ENCODE results near the gene EML4. TPM values are rescaled to one million over a fixed set of nuclear protein-coding genes. Genes with fewer than 3 reads are reported as not detected.
A peak's percentile ranks its signal among the peaks of the same experiment; 100 is the strongest.
"Not testable (repeated sequence)": the region's sequence is repeated elsewhere in the genome, so short reads cannot be mapped to it uniquely, and the experiment has no call there.

Gene EML4
- total RNA-seq, 3 donors from 2014 or later (not counting 1 experiment from before 2014, with no cell fraction given), result 88.4 to 136 (median 91.5) TPM

DNA sequence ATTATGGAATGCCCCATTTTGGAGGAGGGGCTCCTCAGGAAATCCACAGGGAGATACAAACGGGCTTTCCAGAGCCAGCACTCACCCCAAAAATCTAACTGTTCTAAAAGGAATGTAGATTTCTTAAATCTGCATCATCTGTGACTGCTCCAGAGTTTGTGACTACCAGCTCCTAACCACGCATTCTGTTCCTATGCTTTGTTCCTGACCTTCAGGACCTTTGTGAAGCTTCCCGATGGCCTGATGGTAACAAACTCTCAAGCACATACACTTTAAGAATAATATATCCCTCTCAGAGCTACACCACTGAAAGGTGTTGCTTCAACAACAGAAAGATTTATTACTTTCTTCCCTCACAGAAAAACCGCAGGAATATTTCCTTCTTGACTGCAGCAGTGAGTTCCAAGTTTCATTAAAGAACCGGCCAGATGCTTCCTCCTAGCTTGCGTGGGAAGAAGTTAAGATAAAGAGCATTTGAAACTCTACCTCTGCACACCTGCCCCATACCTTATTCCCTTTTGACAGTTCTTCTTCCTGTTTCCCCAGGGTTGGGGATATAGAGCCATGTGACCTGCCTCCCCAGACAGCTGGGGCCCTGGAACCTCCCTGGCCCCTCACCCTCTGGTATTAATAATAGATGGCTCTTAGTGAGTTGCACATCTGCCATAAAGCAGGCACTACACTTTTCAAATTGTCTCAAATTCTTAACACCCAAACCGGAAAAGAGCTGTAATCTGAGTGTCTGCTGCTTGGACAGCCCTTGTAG, 40.2 kb upstream of the EML4 start:
- Mint-ChIP-seq H3K27me3 (ENCODE audit: low read depth in 2 of 2) (no peaks in the 10 kb centered on the region), H3K4me3 (peak overlapping the region; percentile 68), H3K36me3 (no peaks in the 10 kb centered on the region), H3K4me1 (peaks cover 62 to 63% of the 10 kb centered on the region in 2 donors), H3K27ac (peak overlapping the region; percentile 74 to 87), H3K9me3 (no peaks in the 10 kb centered on the region)
- peaks cover 80% of the 10 kb centered on the region for H3K4me1 ChIP-seq (ENCODE audit: control insufficient read depth, insufficient read depth, low read length)
- no peak overlapping the region for H3K4me3 ChIP-seq (ENCODE audit: low read length)
- no peaks in the 10 kb centered on the region for H3K27me3 ChIP-seq (ENCODE audit: control insufficient read depth, insufficient read depth, low read length)
- WGBS (ENCODE audit: insufficient coverage), result 38% methylated on average over 7 of the region's 7 CpGs
- DNase-seq (peak in 1 of 2 donors; percentile 39), ATAC-seq (no peak)
- TF ChIP-seq, protein P1, sequence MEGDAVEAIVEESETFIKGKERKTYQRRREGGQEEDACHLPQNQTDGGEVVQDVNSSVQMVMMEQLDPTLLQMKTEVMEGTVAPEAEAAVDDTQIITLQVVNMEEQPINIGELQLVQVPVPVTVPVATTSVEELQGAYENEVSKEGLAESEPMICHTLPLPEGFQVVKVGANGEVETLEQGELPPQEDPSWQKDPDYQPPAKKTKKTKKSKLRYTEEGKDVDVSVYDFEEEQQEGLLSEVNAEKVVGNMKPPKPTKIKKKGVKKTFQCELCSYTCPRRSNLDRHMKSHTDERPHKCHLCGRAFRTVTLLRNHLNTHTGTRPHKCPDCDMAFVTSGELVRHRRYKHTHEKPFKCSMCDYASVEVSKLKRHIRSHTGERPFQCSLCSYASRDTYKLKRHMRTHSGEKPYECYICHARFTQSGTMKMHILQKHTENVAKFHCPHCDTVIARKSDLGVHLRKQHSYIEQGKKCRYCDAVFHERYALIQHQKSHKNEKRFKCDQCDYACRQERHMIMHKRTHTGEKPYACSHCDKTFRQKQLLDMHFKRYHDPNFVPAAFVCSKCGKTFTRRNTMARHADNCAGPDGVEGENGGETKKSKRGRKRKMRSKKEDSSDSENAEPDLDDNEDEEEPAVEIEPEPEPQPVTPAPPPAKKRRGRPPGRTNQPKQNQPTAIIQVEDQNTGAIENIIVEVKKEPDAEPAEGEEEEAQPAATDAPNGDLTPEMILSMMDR (IDR thresholded peaks at IDR 0.05), result no peak
- no peaks in the 10 kb centered on the region for H3K9me3 ChIP-seq (ENCODE audit: control insufficient read depth, insufficient read depth, low read length)
- intact Hi-C loops (cut with micrococcal nuclease), result no loop called here
- H3K27ac ChIP-seq (ENCODE audit: low read length), result peak overlapping the region; percentile 45
- H3K36me3 ChIP-seq (ENCODE audit: control insufficient read depth, insufficient read depth, low read length), result no peaks in the 10 kb centered on the region

DNA sequence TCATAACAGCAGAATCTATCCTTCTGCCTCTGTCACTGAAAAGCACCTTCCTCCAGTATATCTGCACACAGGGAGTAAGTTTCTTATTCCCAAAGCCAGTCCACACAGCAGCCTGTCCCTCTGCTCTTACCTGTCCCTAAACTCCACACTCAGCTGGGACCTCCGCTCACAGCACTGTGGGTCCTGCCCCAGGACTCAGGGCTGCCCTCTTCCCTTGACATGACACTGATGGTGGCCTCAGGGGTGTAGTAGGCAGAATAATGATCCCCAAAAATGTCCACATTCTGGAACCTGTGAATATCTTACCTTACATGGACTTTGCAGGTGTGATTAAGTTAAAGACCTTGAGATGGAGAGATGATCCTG, 39.7 kb upstream of the EML4 start:
- DNase-seq, result no peak
- no peak for ATAC-seq
- TF ChIP-seq, protein P1 (IDR thresholded peaks at IDR 0.05), result no peak
- Histone ChIP-seq H3K4me3 (ENCODE audit: low read length) (no peak overlapping the region), H3K27ac (ENCODE audit: low read length) (peak overlapping the region; percentile 45), H3K36me3 (ENCODE audit: control insufficient read depth, insufficient read depth, low read length) (no peaks in the 10 kb centered on the region), H3K4me1 (ENCODE audit: control insufficient read depth, insufficient read depth, low read length) (peaks cover 84% of the 10 kb centered on the region), H3K27me3 (ENCODE audit: control insufficient read depth, insufficient read depth, low read length) (no peaks in the 10 kb centered on the region), H3K9me3 (ENCODE audit: control insufficient read depth, insufficient read depth, low read length) (no peaks in the 10 kb centered on the region)
- Mint-ChIP-seq H3K27me3 (ENCODE audit: low read depth in 2 of 2) (no peaks in the 10 kb centered on the region), H3K4me3 (peak overlapping the region; percentile 68), H3K9me3 (no peaks in the 10 kb centered on the region), H3K4me1 (peaks cover 59 to 61% of the 10 kb centered on the region in 2 donors), H3K27ac (peak overlapping the region; percentile 74 to 87), H3K36me3 (no peaks in the 10 kb centered on the region)
- intact Hi-C loops (cut with micrococcal nuclease), result no loop called here
- WGBS (ENCODE audit: insufficient coverage), result 100% methylated on average over 1 of the region's 1 CpG

DNA sequence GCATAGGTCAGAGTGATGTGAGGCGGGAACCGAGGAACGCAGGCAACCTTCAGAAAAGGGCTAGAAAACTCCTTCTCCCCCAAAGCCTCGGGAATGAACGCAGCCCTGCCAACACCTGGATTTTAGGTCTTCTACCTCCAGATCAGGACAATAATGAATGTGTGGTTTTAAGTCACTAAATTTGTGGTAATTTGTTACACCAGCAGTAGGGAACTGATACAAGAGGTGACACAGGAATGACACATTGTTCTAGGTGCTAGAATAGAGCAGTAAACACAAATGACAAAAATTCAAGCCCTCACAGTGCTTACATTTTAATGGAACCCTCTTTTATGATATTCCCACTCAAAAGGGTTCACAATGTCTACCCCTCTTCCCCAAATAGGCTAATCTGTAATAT, 39.2 kb upstream of the EML4 start:
- DNase-seq (no peak), ATAC-seq (no peak)
- Mint-ChIP-seq H3K4me3 (no peak overlapping the region), H3K9me3 (no peaks in the 10 kb centered on the region), H3K36me3 (no peaks in the 10 kb centered on the region), H3K27me3 (ENCODE audit: low read depth in 2 of 2) (no peaks in the 10 kb centered on the region), H3K27ac (peak overlapping the region; percentile 74 to 87), H3K4me1 (peaks cover 59 to 61% of the 10 kb centered on the region in 2 donors)
- Histone ChIP-seq H3K36me3 (ENCODE audit: control insufficient read depth, insufficient read depth, low read length) (no peaks in the 10 kb centered on the region), H3K27me3 (ENCODE audit: control insufficient read depth, insufficient read depth, low read length) (no peaks in the 10 kb centered on the region), H3K9me3 (ENCODE audit: control insufficient read depth, insufficient read depth, low read length) (no peaks in the 10 kb centered on the region), H3K4me3 (ENCODE audit: low read length) (no peak overlapping the region), H3K27ac (ENCODE audit: low read length) (no peak overlapping the region), H3K4me1 (ENCODE audit: control insufficient read depth, insufficient read depth, low read length) (peaks cover 81% of the 10 kb centered on the region)
- TF ChIP-seq, protein P1 (IDR thresholded peaks at IDR 0.05), result no peak
- no CpG with 5 or more reads among the region's 5 CpGs for WGBS (ENCODE audit: insufficient coverage)
- intact Hi-C loops (cut with micrococcal nuclease), result no loop called here

DNA sequence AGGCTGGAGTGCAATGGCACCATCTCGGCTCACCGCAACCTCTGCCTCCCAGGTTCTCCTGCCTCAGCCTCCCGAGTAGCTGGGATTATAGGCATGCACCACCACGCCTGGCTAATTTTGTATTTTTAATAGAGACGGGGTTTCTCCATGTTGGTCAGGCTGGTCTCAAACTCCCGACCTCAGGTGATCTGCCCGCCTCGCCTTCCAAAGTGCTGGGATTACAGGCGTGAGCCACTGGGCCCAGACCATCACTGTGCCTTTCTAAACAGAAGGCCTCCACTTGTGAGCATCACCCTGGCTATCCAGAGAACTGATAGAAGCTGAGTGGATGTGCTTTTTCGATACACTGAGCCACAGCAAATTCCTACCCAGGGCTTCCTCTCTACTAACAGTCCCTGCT, 38.3 kb upstream of the EML4 start:
- peaks cover 83% of the 10 kb centered on the region for H3K4me1 ChIP-seq (ENCODE audit: control insufficient read depth, insufficient read depth, low read length)
- H3K27ac Mint-ChIP-seq, result peak overlapping the region; percentile 87 to 95
- H3K36me3 Mint-ChIP-seq; intact Hi-C loops (cut with micrococcal nuclease); H3K27ac ChIP-seq (ENCODE audit: low read length); H3K4me3 Mint-ChIP-seq; DNase-seq; H3K4me3 ChIP-seq (ENCODE audit: low read length); H3K27me3 Mint-ChIP-seq (ENCODE audit: low read depth in 2 of 2); H3K9me3 Mint-ChIP-seq; ATAC-seq; H3K9me3 ChIP-seq (ENCODE audit: control insufficient read depth, insufficient read depth, low read length); H3K36me3 ChIP-seq (ENCODE audit: control insufficient read depth, insufficient read depth, low read length); H3K27me3 ChIP-seq (ENCODE audit: control insufficient read depth, insufficient read depth, low read length): not testable (repeated sequence)
- peaks cover 63 to 66% of the 10 kb centered on the region in 2 donors for H3K4me1 Mint-ChIP-seq
- WGBS (ENCODE audit: insufficient coverage), result 95% methylated on average over 9 of the region's 10 CpGs

Data from natural killer cell (primary cell).